BJ (cell line): ENCODE measurements around the gene MYL7. TPM values are rescaled to one million over a fixed set of nuclear protein-coding genes. Genes with fewer than 3 reads are reported as not detected.

Experiments used
- CTCF ChIA-PET: fragments of 350-600 bp; formaldehyde crosslinking; extraction: SDS; loops from one replicate; lab custom pipeline; 2021; ENCODE audit warnings: antibody characterized with exemption, inconsistent platforms; lab: Yijun Ruan, JAX
- POLR2A ChIA-PET: fragments of 300-600 bp; sonication (Branson Sonifier 250); formaldehyde crosslinking; extraction: SDS; loops from one replicate; lab custom pipeline; 2021; ENCODE audit warnings: antibody characterized with exemption; lab: Charles Lee
- DNase-seq: peaks from one replicate; pipeline ENCODE4 v3.0.0-alpha.2; 2011; ENCODE audit warnings: low read depth
- H3K27me3 ChIP-seq: 2 replicates; pipeline ENCODE4 v1.6.0; 2011; ENCODE audit warnings: low read length; ENCODE audit not compliant: control insufficient read depth, insufficient read depth
- H3K36me3 ChIP-seq: 2 replicates; pipeline ENCODE4 v1.5.1; 2011; ENCODE audit warnings: low read length; ENCODE audit not compliant: control insufficient read depth, insufficient read depth
- H3K4me3 ChIP-seq: 2 replicates; pipeline ENCODE4 v1.5.1; 2011; ENCODE audit warnings: low read depth, mild to moderate bottlenecking, control low read depth, low read length
- CTCF ChIP-seq: IDR thresholded peaks from 2 replicates; pipeline ENCODE4 v1.5.1; 2011; ENCODE audit warnings: low read depth, mild to moderate bottlenecking, control low read depth, inconsistent platforms, low read length, moderate library complexity; ENCODE audit not compliant: insufficient read depth
- polyA plus RNA-seq: library from polyadenylated mRNA; depleted of rRNA; stranded (reverse); fragments of >200 nt; gene quantifications from 2 replicates; pipeline ENCODE4 v1.2.3, GENCODE V29; 2011

Gene MYL7
- polyA plus RNA-seq, 1 experiment, result 0.26 TPM

GRCh38 chr7:44154703-44155102 lies 13.6 kb upstream of the MYL7 start:
- POLR2A ChIA-PET, result no interaction called here
- no peak overlapping the region for H3K4me3 ChIP-seq
- H3K36me3 ChIP-seq, result no peaks in the 10 kb centered on the region
- no peaks in the 10 kb centered on the region for H3K27me3 ChIP-seq
- TF ChIP-seq CTCF, result no peak
- no peak for DNase-seq
- CTCF ChIA-PET, result interaction anchor here (1.0 kb wide), 1 partner anchor 41 kb away, joined by 3 read pairs; no protein-coding TSS in a partner anchor

- no peak for DNase-seq
- ChIA-PET POLR2A (no interaction called here), CTCF (no interaction called here)
- Histone ChIP-seq H3K36me3 (no peaks in the 10 kb centered on the region), H3K4me3 (no peak overlapping the region), H3K27me3 (no peaks in the 10 kb centered on the region)
- no peak for TF ChIP-seq CTCF
Measured at GRCh38 chr7:44153948-44154335, 12.8 kb upstream of the MYL7 start.

GRCh38 chr7:44152971-44153947 lies 12.1 kb upstream of the MYL7 start:
- ChIA-PET CTCF (no interaction called here), POLR2A (no interaction called here)
- no peak for DNase-seq
- Histone ChIP-seq H3K4me3 (no peak overlapping the region), H3K36me3 (no peaks in the 10 kb centered on the region), H3K27me3 (no peaks in the 10 kb centered on the region)
- TF ChIP-seq CTCF, result no peak

- CTCF ChIA-PET, result no interaction called here
- TF ChIP-seq CTCF, result no peak
- Histone ChIP-seq H3K27me3 (no peaks in the 10 kb centered on the region), H3K36me3 (no peaks in the 10 kb centered on the region), H3K4me3 (no peak overlapping the region)
- DNase-seq, result no peak
- POLR2A ChIA-PET, result no interaction called here
Measured at GRCh38 chr7:44151956-44152355, 10.8 kb upstream of the MYL7 start.

- Histone ChIP-seq H3K27me3 (no peaks in the 10 kb centered on the region), H3K4me3 (no peak overlapping the region), H3K36me3 (no peaks in the 10 kb centered on the region)
- TF ChIP-seq CTCF, result no peak
- POLR2A ChIA-PET, result no interaction called here
- no peak for DNase-seq
- CTCF ChIA-PET, result no interaction called here
Measured at GRCh38 chr7:44150966-44151941, 10.1 kb upstream of the MYL7 start.
